WERI-Rb-1 (cell line): Measurements from ENCODE around the gene BHLHE40.
A peak's percentile ranks its signal among the peaks of the same experiment; 100 is the strongest.

ENCODE experiments used
- DNase-seq: peaks from one replicate; pipeline ENCODE4 v3.0.0-alpha.2; 2020
- H3K27ac ChIP-seq: fragments of 250-450 bp; sonication (Bioruptor Pico); 2 replicates; pipeline ENCODE4 v1.5.1; 2020; ENCODE audit warnings: mild to moderate bottlenecking, moderate library complexity
- H3K27me3 ChIP-seq: fragments of 250-450 bp; sonication (Bioruptor Pico); 2 replicates; pipeline ENCODE4 v1.5.1; 2021; ENCODE audit warnings: mild to moderate bottlenecking, low read depth, moderate library complexity; ENCODE audit not compliant: insufficient read depth, severe bottlenecking
- H3K36me3 ChIP-seq: fragments of 250-450 bp; sonication (Bioruptor Pico); 2 replicates; pipeline ENCODE4 v1.5.1; 2020; ENCODE audit warnings: mild to moderate bottlenecking, moderate library complexity
- H3K4me3 ChIP-seq: 2 replicates; pipeline ENCODE4 v1.5.1; 2011; ENCODE audit warnings: low read depth, mild to moderate bottlenecking, control low read depth, low read length
- H3K9me3 ChIP-seq: fragments of 250-450 bp; sonication (Bioruptor Pico); 2 replicates; pipeline ENCODE4 v1.5.1; 2021; ENCODE audit warnings: mild to moderate bottlenecking, moderate library complexity; ENCODE audit not compliant: severe bottlenecking
- TF ChIP-seq, protein P1 (sequence below): IDR thresholded peaks from 2 replicates; pipeline ENCODE4 v1.5.1; 2011; ENCODE audit warnings: low read depth, mild to moderate bottlenecking, control low read depth, inconsistent platforms, low read length

The BHLHE40 gene

DNA sequence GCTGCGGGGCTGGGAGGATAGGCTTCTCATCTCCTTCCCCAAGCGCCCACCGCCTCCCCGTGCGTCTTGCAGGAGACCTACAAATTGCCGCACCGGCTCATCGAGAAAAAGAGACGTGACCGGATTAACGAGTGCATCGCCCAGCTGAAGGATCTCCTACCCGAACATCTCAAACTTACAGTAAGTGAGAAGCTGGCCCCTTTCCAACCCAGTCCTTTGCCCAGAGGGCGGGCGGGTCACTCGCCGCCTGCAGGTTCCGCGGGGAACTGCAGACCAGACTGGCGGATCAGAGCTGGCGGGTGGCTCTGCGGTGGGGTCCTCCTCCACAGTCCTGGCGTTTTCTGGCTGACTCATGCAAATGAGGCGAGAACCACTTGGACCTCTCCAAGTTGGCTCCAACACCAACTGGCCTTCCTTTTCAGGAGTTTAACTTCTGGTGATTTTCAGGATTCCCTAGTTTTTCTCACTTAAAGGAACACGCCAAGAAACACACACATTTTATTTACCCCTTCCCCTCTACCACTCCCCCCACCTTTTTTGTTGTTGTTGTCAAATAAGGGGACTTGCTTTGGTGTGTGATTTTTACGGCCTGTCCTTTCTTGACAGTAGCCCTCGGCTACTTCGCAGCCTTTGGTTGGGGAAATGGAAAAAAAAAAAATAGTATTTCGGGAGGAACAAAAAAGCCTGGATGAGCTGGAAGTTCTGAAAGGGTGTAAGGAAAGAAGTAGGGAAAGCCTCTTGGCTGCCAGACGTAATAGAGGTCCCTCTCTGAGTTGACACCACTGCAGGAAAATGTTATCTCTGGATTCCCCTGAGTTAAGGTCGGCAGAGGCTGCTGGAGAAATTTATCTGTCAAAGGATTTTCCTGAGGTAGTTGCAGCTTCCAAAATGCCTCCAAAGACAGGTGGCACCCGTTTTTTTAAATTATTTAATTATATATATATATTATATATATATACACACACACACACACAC lies 1.3 kb downstream of the BHLHE40 start:
- DNase-seq, result peak; percentile 86
- peak overlapping the region; percentile 85 for H3K27ac ChIP-seq

DNA sequence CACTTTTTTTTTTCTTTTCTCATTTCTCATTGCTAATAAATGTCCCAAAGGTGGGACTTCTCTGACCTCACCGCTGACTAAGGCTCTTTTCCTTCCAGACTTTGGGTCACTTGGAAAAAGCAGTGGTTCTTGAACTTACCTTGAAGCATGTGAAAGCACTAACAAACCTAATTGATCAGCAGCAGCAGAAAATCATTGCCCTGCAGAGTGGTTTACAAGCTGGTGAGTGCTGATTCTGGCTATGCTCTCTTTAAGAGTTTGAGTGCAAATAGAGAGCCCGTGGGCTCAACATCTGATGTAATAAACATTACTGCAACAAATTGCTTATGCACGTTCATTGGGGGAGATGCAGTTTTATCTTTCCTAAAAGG lies 2.0 kb downstream of the BHLHE40 start:
- Histone ChIP-seq H3K36me3 (peaks cover 40% of the 10 kb centered on the region), H3K9me3 (no peaks in the 10 kb centered on the region), H3K4me3 (peak overlapping the region; percentile 98), H3K27ac (peak overlapping the region; percentile 32; the same call in 1 of the 2 replicates), H3K27me3 (no peaks in the 10 kb centered on the region)
- no peak for DNase-seq
- TF ChIP-seq, protein P1, sequence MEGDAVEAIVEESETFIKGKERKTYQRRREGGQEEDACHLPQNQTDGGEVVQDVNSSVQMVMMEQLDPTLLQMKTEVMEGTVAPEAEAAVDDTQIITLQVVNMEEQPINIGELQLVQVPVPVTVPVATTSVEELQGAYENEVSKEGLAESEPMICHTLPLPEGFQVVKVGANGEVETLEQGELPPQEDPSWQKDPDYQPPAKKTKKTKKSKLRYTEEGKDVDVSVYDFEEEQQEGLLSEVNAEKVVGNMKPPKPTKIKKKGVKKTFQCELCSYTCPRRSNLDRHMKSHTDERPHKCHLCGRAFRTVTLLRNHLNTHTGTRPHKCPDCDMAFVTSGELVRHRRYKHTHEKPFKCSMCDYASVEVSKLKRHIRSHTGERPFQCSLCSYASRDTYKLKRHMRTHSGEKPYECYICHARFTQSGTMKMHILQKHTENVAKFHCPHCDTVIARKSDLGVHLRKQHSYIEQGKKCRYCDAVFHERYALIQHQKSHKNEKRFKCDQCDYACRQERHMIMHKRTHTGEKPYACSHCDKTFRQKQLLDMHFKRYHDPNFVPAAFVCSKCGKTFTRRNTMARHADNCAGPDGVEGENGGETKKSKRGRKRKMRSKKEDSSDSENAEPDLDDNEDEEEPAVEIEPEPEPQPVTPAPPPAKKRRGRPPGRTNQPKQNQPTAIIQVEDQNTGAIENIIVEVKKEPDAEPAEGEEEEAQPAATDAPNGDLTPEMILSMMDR, result no peak

More for the DNA sequence above, 1.3 kb downstream of the BHLHE40 start:
- Histone ChIP-seq H3K4me3 (peak overlapping the region; percentile 98), H3K27me3 (no peaks in the 10 kb centered on the region), H3K36me3 (peaks cover 40% of the 10 kb centered on the region), H3K9me3 (no peaks in the 10 kb centered on the region)
- TF ChIP-seq, protein P1, result peak; percentile 93

DNA sequence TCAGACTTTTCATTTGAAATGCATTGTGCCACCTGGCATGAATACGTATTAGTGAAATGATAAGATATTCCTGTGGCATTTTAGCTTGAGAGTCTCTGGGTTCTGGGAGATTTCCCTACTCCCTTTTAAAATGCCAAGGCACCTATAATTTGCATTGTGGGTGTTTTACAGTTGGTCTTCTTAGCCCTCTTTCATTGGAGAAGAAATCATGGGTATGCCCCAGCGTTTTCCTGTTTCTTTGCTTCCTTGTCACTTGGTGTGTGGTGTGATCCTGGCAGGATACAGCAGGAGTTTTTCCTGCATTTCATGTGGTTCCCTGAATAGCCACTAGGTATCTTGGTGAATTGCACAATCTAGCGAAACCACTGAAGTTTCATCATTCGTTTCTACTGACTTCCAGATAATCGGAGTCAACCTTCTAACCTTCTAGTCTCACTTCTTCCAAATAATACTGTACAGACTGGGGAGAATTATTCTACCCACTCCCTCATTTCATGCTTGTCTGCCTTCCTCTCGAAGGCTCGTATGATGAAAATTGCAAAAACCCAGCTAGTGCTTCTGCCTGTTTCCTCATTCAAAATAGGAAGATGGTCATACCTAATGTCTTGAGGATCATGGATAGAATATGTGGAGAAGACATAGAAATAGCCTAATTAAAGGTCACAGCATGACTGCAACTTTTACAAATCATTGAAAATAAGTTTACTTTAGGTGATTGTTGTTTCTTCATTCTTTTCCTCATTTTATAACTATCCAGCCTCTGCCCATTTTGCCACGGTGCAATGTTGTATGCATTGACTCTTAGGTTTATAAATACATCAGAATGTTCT lies 2.6 kb downstream of the BHLHE40 start:
- TF ChIP-seq, protein P1, result 0 out of 2 replicates have a peak, but pooled peaks have one; percentile 18
- Histone ChIP-seq H3K36me3 (peaks cover 40% of the 10 kb centered on the region), H3K4me3 (peak overlapping the region; percentile 98), H3K9me3 (no peaks in the 10 kb centered on the region), H3K27me3 (no peaks in the 10 kb centered on the region), H3K27ac (peak overlapping the region; percentile 32)
- no peak for DNase-seq

DNA sequence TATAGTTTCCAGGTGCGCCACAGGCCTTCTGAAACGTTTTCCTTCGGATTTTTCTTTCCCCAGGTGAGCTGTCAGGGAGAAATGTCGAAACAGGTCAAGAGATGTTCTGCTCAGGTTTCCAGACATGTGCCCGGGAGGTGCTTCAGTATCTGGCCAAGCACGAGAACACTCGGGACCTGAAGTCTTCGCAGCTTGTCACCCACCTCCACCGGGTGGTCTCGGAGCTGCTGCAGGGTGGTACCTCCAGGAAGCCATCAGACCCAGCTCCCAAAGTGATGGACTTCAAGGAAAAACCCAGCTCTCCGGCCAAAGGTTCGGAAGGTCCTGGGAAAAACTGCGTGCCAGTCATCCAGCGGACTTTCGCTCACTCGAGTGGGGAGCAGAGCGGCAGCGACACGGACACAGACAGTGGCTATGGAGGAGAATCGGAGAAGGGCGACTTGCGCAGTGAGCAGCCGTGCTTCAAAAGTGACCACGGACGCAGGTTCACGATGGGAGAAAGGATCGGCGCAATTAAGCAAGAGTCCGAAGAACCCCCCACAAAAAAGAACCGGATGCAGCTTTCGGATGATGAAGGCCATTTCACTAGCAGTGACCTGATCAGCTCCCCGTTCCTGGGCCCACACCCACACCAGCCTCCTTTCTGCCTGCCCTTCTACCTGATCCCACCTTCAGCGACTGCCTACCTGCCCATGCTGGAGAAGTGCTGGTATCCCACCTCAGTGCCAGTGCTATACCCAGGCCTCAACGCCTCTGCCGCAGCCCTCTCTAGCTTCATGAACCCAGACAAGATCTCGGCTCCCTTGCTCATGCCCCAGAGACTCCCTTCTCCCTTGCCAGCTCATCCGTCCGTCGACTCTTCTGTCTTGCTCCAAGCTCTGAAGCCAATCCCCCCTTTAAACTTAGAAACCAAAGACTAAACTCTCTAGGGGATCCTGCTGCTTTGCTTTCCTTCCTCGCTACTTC lies 3.8 kb downstream of the BHLHE40 start:
- DNase-seq, result no peak
- Histone ChIP-seq H3K4me3 (peak overlapping the region; percentile 98), H3K36me3 (peaks cover 40% of the 10 kb centered on the region), H3K27me3 (no peaks in the 10 kb centered on the region), H3K27ac (peak overlapping the region; percentile 84), H3K9me3 (no peaks in the 10 kb centered on the region)
- TF ChIP-seq, protein P1, result no peak

DNA sequence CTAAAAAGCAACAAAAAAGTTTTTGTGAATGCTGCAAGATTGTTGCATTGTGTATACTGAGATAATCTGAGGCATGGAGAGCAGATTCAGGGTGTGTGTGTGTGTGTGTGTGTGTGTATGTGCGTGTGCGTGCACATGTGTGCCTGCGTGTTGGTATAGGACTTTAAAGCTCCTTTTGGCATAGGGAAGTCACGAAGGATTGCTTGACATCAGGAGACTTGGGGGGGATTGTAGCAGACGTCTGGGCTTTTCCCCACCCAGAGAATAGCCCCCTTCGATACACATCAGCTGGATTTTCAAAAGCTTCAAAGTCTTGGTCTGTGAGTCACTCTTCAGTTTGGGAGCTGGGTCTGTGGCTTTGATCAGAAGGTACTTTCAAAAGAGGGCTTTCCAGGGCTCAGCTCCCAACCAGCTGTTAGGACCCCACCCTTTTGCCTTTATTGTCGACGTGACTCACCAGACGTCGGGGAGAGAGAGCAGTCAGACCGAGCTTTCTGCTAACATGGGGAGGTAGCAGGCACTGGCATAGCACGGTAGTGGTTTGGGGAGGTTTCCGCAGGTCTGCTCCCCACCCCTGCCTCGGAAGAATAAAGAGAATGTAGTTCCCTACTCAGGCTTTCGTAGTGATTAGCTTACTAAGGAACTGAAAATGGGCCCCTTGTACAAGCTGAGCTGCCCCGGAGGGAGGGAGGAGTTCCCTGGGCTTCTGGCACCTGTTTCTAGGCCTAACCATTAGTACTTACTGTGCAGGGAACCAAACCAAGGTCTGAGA lies 4.7 kb downstream of the BHLHE40 start:
- peaks cover 40% of the 10 kb centered on the region for H3K36me3 ChIP-seq
- H3K4me3 ChIP-seq, result peak overlapping the region; percentile 98
- TF ChIP-seq, protein P1, result no peak
- H3K27me3 ChIP-seq, result no peaks in the 10 kb centered on the region
- no peak for DNase-seq
- H3K9me3 ChIP-seq, result no peaks in the 10 kb centered on the region
- peak overlapping the region; percentile 84 for H3K27ac ChIP-seq
